Kidney (tissue), 14 donors: ENCODE data around the gene MLLT10. TPM values are rescaled to one million over a fixed set of nuclear protein-coding genes. Genes with fewer than 3 reads are reported as not detected.

Source experiments
- DNase-seq, 5 donors: peaks; one replicate each; pipeline ENCODE4 v3.0.0-alpha.2; 2013 to 2020
- FAIRE-seq: peaks from 2 replicates; lab custom pipeline; 2012; peaks lifted over from hg19 to GRCh38; lab: Jason Lieb, UNC
- H3K27ac ChIP-seq, 2 donors: one replicate each; pipeline ENCODE4 v1.7.0; 2013; ENCODE audit warnings: low read depth in 2 of 2, low read length in 2 of 2, inconsistent platforms in 1 of 2
- H3K27me3 ChIP-seq: one replicate; pipeline ENCODE4 v1.7.1; 2013; ENCODE audit warnings: low read length, inconsistent platforms; ENCODE audit not compliant: control insufficient read depth, insufficient read depth
- H3K36me3 ChIP-seq, 3 donors: one replicate each; pipeline versions ENCODE4 v1.7.0 to v1.7.1; 2013; ENCODE audit warnings: low read length in 3 of 3, control low read depth in 1 of 3, inconsistent platforms in 1 of 3; ENCODE audit not compliant: insufficient read depth in 3 of 3, control insufficient read depth in 2 of 3
- H3K4me1 ChIP-seq, 3 donors: one replicate each; pipeline versions ENCODE4 v1.7.0 to v1.7.1; 2013; ENCODE audit warnings: low read length in 3 of 3, inconsistent platforms in 1 of 3, low read depth in 1 of 3; ENCODE audit not compliant: control insufficient read depth in 2 of 3, insufficient read depth in 2 of 3
- H3K4me3 ChIP-seq, 3 donors: one replicate each; pipeline versions ENCODE4 v1.7.0 to v1.8.1; 2013; ENCODE audit warnings: low read length in 3 of 3, control low read depth in 1 of 3, inconsistent platforms in 1 of 3
- H3K9ac ChIP-seq, 3 donors: one replicate each; pipeline versions ENCODE4 v1.7.0 to v1.7.1; 2013; ENCODE audit warnings: low read length in 3 of 3, control low read depth in 1 of 3, inconsistent platforms in 1 of 3
- H3K9me3 ChIP-seq, 3 donors: one replicate each; pipeline versions ENCODE4 v1.7.0 to v1.7.1; 2013; ENCODE audit warnings: low read length in 3 of 3, control low read depth in 1 of 3, inconsistent platforms in 1 of 3; ENCODE audit not compliant: control insufficient read depth in 2 of 3, insufficient read depth in 1 of 3
- intact Hi-C: fragments of 100-400 bp; cut with DNase I; formaldehyde crosslinking; loops from one replicate; pipeline ENCODE4 v1.11.1; 2022
- polyA plus RNA-seq: library from polyadenylated mRNA; stranded (reverse); fragments of 350-450 nt; fragmentation: Illumina TruSeq; extraction: RNeasy Lipid Tissue Mini Kit (QIAGEN cat#74804); gene quantifications from one replicate; pipeline ENCODE4 v1.2.3, GENCODE V29; 2014; ENCODE audit warnings: low read depth, low replicate concordance; ENCODE audit not compliant: insufficient read depth
- total RNA-seq: library from RNA; stranded (reverse); fragmentation: NEBNext Ultra II Directional; extraction: Animal tissue kit (Norgen Biotek cat#: 25700); gene quantifications from one replicate; pipeline ENCODE4 v1.2.1, GENCODE V29; 2021
- TF ChIP-seq, protein P1 (sequence below): IDR thresholded peaks from 3 replicates; pipeline ENCODE4 v1.5.1; 2012; ENCODE audit warnings: mild to moderate bottlenecking, moderate library complexity, borderline replicate concordance; ENCODE audit not compliant: insufficient read depth; ENCODE audit errors: extremely low read depth
- donor health status: control.
- donor health status: control.
- donor health status: control.
- donor health status: control.
- donor health status: control.
- donor health status: DM: yes; HTN: yes; CAD: no.
- donor health status: Normal renal cell carcinoma (clear cell type).

Gene MLLT10
- total and polyA plus RNA-seq, 2 donors from 2014 or later, result 11.0 to 54.2 TPM

DNA sequence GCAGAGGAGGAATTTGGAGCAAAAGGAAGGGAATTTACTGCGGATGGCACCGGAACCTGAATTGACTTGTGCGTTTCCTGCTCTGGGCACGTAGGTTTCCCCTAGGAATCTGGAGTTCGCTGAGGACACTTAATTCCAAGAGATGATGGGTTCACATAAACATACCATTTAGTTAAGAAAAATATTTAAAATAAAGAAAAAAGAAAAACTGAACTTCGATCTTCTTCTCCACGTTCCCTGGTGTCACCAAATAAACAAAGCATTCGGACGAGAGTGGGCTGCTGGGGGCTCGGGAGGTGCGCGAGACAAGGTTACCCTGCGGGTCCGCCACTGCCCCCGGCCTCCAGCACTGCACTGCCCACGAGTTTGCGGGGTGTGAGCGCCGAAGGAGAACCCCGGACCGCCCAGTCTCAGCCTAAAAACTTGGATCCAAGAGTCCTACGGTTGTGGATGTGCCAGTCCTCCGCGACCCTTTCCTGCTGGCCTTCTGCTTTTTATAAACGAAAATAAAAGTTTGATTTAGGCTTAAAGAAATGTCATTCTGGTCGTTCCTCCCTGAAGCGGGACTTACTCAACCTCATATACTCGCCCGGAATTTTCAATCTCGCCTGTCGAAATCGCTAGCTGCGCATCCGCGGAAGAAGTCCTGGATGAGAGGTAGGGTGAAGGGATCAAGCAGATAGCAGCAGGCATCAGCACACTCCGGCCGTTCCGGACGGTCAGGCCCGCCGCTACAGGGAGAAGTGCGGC lies 38.9 kb upstream of the MLLT10 start:
- peaks cover 0 to 4% (median 2%) of the 10 kb centered on the region in 3 donors for H3K4me1 ChIP-seq
- H3K36me3 ChIP-seq, result no peaks in the 10 kb centered on the region
- H3K27me3 ChIP-seq, result no peaks in the 10 kb centered on the region
- peak overlapping the region; percentile 7 to 54 for H3K27ac ChIP-seq
- intact Hi-C loops, result no loop called here
- peak in 2 of 5 donors; percentile 76 to 79 for DNase-seq
- no peak for FAIRE-seq
- peak overlapping the region; percentile 72 to 92 (median 90) for H3K4me3 ChIP-seq
- H3K9ac ChIP-seq, result peak overlapping the region; percentile 59 to 68 (median 60)
- no peaks in the 10 kb centered on the region for H3K9me3 ChIP-seq
- TF ChIP-seq, protein P1, sequence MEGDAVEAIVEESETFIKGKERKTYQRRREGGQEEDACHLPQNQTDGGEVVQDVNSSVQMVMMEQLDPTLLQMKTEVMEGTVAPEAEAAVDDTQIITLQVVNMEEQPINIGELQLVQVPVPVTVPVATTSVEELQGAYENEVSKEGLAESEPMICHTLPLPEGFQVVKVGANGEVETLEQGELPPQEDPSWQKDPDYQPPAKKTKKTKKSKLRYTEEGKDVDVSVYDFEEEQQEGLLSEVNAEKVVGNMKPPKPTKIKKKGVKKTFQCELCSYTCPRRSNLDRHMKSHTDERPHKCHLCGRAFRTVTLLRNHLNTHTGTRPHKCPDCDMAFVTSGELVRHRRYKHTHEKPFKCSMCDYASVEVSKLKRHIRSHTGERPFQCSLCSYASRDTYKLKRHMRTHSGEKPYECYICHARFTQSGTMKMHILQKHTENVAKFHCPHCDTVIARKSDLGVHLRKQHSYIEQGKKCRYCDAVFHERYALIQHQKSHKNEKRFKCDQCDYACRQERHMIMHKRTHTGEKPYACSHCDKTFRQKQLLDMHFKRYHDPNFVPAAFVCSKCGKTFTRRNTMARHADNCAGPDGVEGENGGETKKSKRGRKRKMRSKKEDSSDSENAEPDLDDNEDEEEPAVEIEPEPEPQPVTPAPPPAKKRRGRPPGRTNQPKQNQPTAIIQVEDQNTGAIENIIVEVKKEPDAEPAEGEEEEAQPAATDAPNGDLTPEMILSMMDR, result no peak

DNA sequence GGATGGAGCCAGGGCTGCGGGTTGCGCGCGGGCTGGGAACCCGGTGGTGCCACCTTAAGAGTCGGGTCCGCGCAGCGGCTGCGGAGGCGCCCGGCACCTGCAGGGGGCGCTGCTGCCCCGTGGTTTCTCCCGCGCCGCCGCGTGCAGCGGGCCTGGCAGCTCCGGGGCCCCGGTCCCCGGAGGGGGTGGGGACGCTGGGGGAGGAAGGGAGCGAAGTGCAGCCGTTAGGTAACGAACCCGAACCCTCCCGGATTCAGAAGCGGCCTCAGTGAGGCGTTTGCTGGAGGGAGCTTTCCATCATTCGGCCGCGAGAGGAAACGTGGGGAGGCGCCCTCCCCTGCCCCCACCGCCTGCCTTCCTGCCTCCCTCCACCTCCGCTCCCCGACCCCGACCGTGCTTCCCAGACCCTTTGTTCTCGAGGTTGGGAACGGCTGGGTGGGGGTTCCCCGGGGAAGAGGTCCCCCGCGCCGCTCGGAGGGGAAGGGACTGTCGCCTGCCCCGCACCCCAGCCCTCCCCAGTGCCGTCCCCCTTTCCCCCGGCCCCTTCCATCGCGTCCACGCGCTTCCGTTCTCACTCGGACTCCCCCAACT lies 38.2 kb upstream of the MLLT10 start:
- intact Hi-C loops, result no loop called here
- Histone ChIP-seq H3K9ac (peak overlapping the region; percentile 10 to 60 (median 60)), H3K27ac (peak overlapping the region; percentile 51 to 69), H3K36me3 (no peaks in the 10 kb centered on the region), H3K4me1 (peaks cover 0 to 4% (median 2%) of the 10 kb centered on the region in 3 donors), H3K27me3 (no peaks in the 10 kb centered on the region), H3K9me3 (no peaks in the 10 kb centered on the region), H3K4me3 (peak overlapping the region; percentile 72 to 92 (median 90))
- TF ChIP-seq, protein P1, result peak; percentile 96
- DNase-seq (peak; percentile 94 to 98 (median 98)), FAIRE-seq (no peak)

DNA sequence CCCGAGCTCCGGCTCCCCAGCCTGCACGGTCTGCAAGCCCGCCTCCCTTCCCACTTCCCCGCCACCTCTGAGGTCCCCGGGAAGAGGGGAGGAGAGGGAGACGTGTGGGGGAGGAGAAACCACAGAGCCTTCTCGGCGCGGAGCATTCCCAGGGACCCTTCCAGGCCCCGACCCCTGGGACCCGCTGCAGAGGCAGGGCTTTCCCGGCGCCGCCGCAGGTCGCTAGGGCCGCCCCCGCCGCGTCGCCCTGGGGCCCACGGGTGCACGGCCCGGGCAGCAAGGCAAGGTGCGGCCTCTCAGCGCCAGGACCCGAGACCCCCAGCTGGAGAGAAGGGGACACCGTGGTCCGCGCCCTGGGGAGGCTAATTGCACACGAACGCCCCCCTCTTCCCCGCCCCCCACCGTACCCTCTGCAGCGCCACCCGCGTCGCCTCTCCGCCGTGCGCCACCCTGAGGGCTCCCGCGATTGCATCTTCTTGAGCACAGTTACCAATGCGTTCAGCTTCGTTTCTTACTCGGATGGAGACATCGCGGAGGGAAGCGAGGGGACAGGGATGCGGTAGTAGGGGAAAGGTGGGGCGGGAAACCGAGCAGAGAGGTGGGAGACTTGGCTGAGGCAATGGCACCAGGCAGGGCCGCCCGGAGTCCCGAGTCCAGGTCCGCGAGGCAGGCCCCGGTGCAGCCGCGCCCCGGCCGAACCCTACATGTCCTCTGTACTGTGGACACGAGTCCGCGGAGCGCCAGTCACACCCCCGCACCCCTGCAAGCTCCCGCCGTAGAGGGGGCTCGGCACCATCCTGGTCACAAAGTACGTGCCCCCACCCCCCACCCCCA lies 37.5 kb upstream of the MLLT10 start:
- H3K27ac ChIP-seq, result peak overlapping the region; percentile 51 to 69
- intact Hi-C loops, result no loop called here
- H3K4me1 ChIP-seq, result peaks cover 0 to 4% (median 2%) of the 10 kb centered on the region in 3 donors
- FAIRE-seq, result no peak
- peak overlapping the region; percentile 74 to 92 (median 90) for H3K4me3 ChIP-seq
- TF ChIP-seq, protein P1, result no peak
- no peaks in the 10 kb centered on the region for H3K36me3 ChIP-seq
- no peaks in the 10 kb centered on the region for H3K27me3 ChIP-seq
- peak; percentile 83 to 91 (median 87) for DNase-seq
- no peaks in the 10 kb centered on the region for H3K9me3 ChIP-seq
- peak overlapping the region in 2 of 3 donors; percentile 10 to 88 for H3K9ac ChIP-seq
